ENCODE data around the gene ZNF644.

DNA sequence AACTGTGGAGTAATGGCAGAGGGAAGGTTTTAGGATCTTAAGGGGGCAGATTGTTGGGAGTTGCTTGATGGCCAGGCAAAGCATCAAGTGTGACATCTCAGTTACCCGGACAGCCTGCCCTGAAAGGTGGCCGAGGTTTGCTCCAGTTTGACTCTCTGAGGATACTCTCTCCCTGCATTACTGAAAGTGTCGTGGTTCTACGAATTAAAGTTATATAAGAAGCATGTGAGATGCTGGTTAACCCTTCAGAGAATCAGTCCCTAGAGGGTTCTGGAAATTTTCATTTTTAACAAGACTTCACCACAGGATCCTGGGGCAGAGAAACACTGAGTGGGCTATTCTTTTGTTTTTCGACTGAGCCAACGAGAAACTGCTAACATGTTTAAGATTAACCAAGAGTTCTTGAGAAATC is 689 bp upstream of the ZNF644 start:
- TF ChIP-seq, protein P1, sequence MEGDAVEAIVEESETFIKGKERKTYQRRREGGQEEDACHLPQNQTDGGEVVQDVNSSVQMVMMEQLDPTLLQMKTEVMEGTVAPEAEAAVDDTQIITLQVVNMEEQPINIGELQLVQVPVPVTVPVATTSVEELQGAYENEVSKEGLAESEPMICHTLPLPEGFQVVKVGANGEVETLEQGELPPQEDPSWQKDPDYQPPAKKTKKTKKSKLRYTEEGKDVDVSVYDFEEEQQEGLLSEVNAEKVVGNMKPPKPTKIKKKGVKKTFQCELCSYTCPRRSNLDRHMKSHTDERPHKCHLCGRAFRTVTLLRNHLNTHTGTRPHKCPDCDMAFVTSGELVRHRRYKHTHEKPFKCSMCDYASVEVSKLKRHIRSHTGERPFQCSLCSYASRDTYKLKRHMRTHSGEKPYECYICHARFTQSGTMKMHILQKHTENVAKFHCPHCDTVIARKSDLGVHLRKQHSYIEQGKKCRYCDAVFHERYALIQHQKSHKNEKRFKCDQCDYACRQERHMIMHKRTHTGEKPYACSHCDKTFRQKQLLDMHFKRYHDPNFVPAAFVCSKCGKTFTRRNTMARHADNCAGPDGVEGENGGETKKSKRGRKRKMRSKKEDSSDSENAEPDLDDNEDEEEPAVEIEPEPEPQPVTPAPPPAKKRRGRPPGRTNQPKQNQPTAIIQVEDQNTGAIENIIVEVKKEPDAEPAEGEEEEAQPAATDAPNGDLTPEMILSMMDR (IDR thresholded peaks at IDR 0.05 in 4 of 5, conservative IDR thresholded peaks at IDR 0.05 in 1 of 5), result no peak
- TF ChIP-seq POLR2A (IDR thresholded peaks at IDR 0.05), result no peak

Measured in gastrocnemius medialis (tissue), 4 donors.